Smooth muscle cell (in vitro differentiated cells): ENCODE results near the gene SEC24C. TPM values are rescaled to one million over a fixed set of nuclear protein-coding genes. Genes with fewer than 3 reads are reported as not detected.

Source experiments
- DNase-seq: peaks from one replicate; lab custom pipeline; 2025; ENCODE audit not compliant: unreplicated experiment; lab: John Stamatoyannopoulos, UW
- H2AFZ ChIP-seq: fragments of 200-600 bp; sonication (generic); 2 replicates; pipeline ENCODE4 v1.6.0; 2016; ENCODE audit warnings: antibody characterized with exemption, low read depth, mild to moderate bottlenecking
- H3F3A ChIP-seq: fragments of 200-600 bp; sonication (generic); 2 replicates; pipeline ENCODE4 v1.6.0; 2017; ENCODE audit warnings: antibody characterized with exemption, low read depth
- H3K27ac ChIP-seq: fragments of 200-600 bp; sonication (generic); 2 replicates; pipeline ENCODE4 v1.5.1; 2016; ENCODE audit warnings: low read depth, mild to moderate bottlenecking
- H3K27me3 ChIP-seq: fragments of 200-600 bp; sonication (generic); 2 replicates; pipeline ENCODE4 v1.6.1; 2016; ENCODE audit warnings: low read depth, mild to moderate bottlenecking
- H3K36me3 ChIP-seq: fragments of 200-600 bp; sonication (generic); 2 replicates; pipeline ENCODE4 v1.5.1; 2016; ENCODE audit warnings: low read depth
- H3K4me1 ChIP-seq: fragments of 200-600 bp; sonication (generic); 2 replicates; pipeline ENCODE4 v1.5.1; 2016; ENCODE audit warnings: low read depth
- H3K4me2 ChIP-seq: fragments of 200-600 bp; sonication (generic); 2 replicates; pipeline ENCODE4 v1.6.0; 2016; ENCODE audit warnings: mild to moderate bottlenecking
- H3K4me3 ChIP-seq: fragments of 200-600 bp; sonication (generic); 2 replicates; pipeline ENCODE4 v1.5.1; 2016; ENCODE audit warnings: mild to moderate bottlenecking
- H3K79me2 ChIP-seq: fragments of 200-600 bp; sonication (generic); 2 replicates; pipeline ENCODE4 v1.6.0; 2016; ENCODE audit warnings: low read depth, mild to moderate bottlenecking
- H3K9ac ChIP-seq: fragments of 200-600 bp; sonication (generic); 2 replicates; pipeline ENCODE4 v1.6.0; 2016; ENCODE audit warnings: low read depth
- H3K9me3 ChIP-seq: fragments of 200-600 bp; sonication (generic); replicated peaks from 2 replicates; pipeline ENCODE4 v1.5.1; 2016; ENCODE audit warnings: low read depth
- H4K20me1 ChIP-seq: fragments of 200-600 bp; sonication (generic); 2 replicates; pipeline ENCODE4 v1.6.0; 2016; ENCODE audit warnings: low read depth
- WGBS: methylation state at CpG from one replicate; pipeline ENCODE4 v1.1.7; 2016; ENCODE audit warnings: low lambda C conversion rate; 5-methylcytosine and 5-hydroxymethylcytosine counted together
- polyA plus RNA-seq: library from polyadenylated mRNA; unstranded; fragments of >200 nt; fragmentation: Nextera tagmentation; extraction: Ambion mirVana; gene quantifications from 2 replicates; pipeline ENCODE4 v1.2.1, GENCODE V29; 2016
- total RNA-seq: library from RNA; depleted of rRNA; stranded (reverse); fragments of >200 nt; gene quantifications from 2 replicates; pipeline ENCODE4 v1.2.3, GENCODE V29; 2014
- TF ChIP-seq, protein P1 (sequence below): fragments of 200-600 bp; sonication (generic); IDR thresholded peaks from 2 replicates; pipeline ENCODE4 v1.5.1; 2017; ENCODE audit warnings: borderline replicate concordance, mild to moderate bottlenecking, antibody characterized with exemption; ENCODE audit not compliant: insufficient read depth, poor library complexity, severe bottlenecking

SEC24C gene
- total and polyA plus RNA-seq, 2 experiments from 2014 or later, result 41.5 to 54.7 TPM

DNA sequence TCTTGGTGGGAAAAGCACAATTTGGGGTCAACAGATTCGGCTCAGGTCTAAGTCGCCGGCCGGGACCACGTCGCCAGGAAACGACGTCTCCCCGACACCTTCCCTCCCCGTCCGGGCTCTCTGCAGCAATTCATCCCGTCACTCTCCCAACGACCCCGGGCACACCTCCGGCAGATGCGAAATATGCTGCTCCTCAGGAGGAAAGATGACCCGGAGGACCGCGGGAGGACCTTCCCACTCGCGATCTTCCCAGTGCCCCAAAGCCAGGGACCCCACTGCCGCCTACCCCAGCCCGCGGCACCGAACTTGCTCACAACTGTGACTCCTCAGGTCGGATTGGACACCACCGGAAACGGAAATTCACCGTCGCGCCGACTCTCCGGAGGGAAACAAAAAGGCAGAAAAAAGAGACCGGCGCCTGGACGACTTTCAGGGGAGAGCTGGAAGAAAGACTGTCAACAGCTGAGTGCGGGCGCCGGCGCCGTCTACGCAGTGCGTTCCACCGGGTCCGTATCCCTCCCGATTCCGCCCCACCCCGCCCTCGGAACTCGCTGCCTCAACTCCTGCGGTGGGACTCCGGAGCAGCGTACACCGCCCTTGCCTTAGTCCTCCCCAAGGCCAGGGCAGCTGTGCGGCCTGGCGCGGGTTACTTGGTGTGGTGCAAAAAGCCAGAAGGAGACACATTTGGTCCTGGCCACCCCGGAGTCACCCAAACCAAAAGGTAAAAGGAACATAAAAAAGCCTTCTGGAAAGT is 13.8 kb upstream of the SEC24C start:
- Histone ChIP-seq H3K4me2 (peak overlapping the region; percentile 100), H3K4me3 (peak overlapping the region; percentile 92), H3K36me3 (peaks cover 4% of the 10 kb centered on the region), H2AFZ (peak overlapping the region; percentile 93), H3K4me1 (peaks cover 14% of the 10 kb centered on the region), H4K20me1 (no peaks in the 10 kb centered on the region), H3K79me2 (peaks cover 47% of the 10 kb centered on the region), H3K27me3 (no peaks in the 10 kb centered on the region), H3K27ac (peak overlapping the region; percentile 85), H3F3A (no peaks in the 10 kb centered on the region), H3K9me3 (no peaks in the 10 kb centered on the region), H3K9ac (peak overlapping the region; percentile 88)
- peak; percentile 71 for DNase-seq
- 1% methylated on average over 58 of the region's 58 CpGs for WGBS
- TF ChIP-seq, protein P1, sequence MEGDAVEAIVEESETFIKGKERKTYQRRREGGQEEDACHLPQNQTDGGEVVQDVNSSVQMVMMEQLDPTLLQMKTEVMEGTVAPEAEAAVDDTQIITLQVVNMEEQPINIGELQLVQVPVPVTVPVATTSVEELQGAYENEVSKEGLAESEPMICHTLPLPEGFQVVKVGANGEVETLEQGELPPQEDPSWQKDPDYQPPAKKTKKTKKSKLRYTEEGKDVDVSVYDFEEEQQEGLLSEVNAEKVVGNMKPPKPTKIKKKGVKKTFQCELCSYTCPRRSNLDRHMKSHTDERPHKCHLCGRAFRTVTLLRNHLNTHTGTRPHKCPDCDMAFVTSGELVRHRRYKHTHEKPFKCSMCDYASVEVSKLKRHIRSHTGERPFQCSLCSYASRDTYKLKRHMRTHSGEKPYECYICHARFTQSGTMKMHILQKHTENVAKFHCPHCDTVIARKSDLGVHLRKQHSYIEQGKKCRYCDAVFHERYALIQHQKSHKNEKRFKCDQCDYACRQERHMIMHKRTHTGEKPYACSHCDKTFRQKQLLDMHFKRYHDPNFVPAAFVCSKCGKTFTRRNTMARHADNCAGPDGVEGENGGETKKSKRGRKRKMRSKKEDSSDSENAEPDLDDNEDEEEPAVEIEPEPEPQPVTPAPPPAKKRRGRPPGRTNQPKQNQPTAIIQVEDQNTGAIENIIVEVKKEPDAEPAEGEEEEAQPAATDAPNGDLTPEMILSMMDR, result no peak

DNA sequence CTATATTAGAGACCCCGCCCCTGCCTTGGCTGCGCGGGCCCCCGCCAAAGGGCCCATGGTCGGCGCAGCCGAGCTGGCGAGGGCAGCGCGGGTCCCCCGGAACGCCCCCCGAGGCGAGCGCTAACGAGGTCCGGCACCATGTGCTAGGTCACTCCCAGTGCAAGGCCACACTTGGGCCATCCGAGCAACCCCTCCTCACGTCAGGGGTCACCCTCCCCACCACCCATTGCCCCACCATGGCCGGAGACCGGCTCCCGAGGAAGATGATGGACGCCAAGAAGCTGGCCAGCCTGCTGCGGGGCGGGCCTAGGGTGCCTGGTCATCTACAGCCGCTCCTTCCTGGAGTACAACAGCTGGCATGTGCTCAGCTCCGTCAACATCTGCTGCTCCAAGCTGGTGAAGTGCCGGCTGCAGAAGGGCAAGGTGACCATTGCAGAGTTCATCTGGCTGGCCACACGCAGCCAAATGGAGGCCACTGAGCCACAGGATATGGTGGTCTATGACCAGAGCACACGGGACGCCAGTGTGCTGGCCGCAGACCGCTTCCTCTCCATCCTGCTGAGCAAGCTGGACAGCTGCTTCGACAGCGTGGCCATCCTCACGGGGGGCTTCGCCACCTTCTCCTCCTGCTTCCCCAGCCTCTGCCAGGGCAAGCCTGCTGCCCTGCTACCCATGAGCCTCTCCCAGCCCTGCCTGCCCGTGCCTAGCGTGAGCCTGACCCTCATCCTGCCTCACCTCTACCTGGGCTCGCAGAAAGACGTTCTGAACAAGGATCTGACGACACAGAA is 12.4 kb upstream of the SEC24C start:
- Histone ChIP-seq H3F3A (no peaks in the 10 kb centered on the region), H3K4me2 (peak overlapping the region; percentile 100), H3K36me3 (no peaks in the 10 kb centered on the region), H3K27ac (no peak overlapping the region), H3K4me1 (peaks cover 14% of the 10 kb centered on the region), H3K27me3 (no peaks in the 10 kb centered on the region), H3K79me2 (peaks cover 48% of the 10 kb centered on the region), H3K9me3 (no peaks in the 10 kb centered on the region), H3K9ac (no peak overlapping the region), H4K20me1 (no peaks in the 10 kb centered on the region), H2AFZ (no peak overlapping the region), H3K4me3 (peak overlapping the region; percentile 92)
- TF ChIP-seq, protein P1, result no peak
- WGBS, result 97% methylated on average over 42 of the region's 42 CpGs
- DNase-seq, result no peak

DNA sequence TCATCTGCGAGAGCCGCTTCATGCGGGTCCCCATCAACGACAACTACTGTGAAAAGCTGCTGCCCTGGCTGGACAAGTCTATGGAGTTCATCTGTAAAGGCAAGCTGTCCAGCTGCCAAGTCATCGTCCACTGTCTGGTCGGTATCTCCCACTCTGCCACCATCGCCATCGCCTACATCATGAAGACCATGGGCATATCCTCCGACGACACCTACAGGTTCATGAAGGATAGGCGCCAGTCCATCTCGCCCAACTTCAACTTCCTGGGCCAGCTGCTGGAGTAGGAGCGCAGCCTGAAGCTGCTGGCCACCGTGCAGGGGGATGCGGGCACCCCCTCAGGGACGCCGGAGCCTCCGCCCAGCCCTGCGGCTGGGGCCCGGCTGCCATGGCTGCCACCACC is 11.7 kb upstream of the SEC24C start:
- Histone ChIP-seq H4K20me1 (no peaks in the 10 kb centered on the region), H3K79me2 (peaks cover 47% of the 10 kb centered on the region), H3K36me3 (no peaks in the 10 kb centered on the region), H3K27ac (no peak overlapping the region), H3K4me3 (no peak overlapping the region), H3K9ac (no peak overlapping the region), H3K4me2 (no peak overlapping the region), H3K9me3 (no peaks in the 10 kb centered on the region), H3F3A (no peaks in the 10 kb centered on the region), H3K27me3 (no peaks in the 10 kb centered on the region), H3K4me1 (peaks cover 14% of the 10 kb centered on the region), H2AFZ (no peak overlapping the region)
- WGBS, result 97% methylated on average over 20 of the region's 20 CpGs
- TF ChIP-seq, protein P1, result no peak
- DNase-seq, result no peak
